HL-60 (cell line): Measurements from ENCODE around the gene NCR2.

Experiments
- DNase-seq, 2 experiments: peaks; one replicate each; pipeline ENCODE4 v3.0.0-alpha.2; 2010 to 2020; ENCODE audit warnings: low read depth in 1 of 2, low spot score in 1 of 2
- H3K27ac ChIP-seq: fragments of 250-450 bp; sonication (Bioruptor Pico); replicated peaks from 2 replicates; pipeline ENCODE4 v1.5.1; 2020; ENCODE audit warnings: mild to moderate bottlenecking, moderate library complexity
- H3K27me3 ChIP-seq: fragments of 250-450 bp; sonication (Bioruptor Pico); 2 replicates; pipeline ENCODE4 v1.5.1; 2021; ENCODE audit warnings: mild to moderate bottlenecking, moderate library complexity; ENCODE audit not compliant: insufficient read depth, poor library complexity, severe bottlenecking
- H3K4me3 ChIP-seq: replicated peaks from 2 replicates; pipeline ENCODE4 v1.5.1; 2011; ENCODE audit warnings: mild to moderate bottlenecking, control low read depth, low read length; ENCODE audit not compliant: insufficient read depth
- GABPA ChIP-seq: IDR thresholded peaks from 2 replicates; pipeline ENCODE4 v1.6.1; 2012; ENCODE audit warnings: low read depth
- POLR2AphosphoS5 ChIP-seq: IDR thresholded peaks from 2 replicates; pipeline ENCODE4 v1.6.1; 2012; ENCODE audit warnings: low read depth
- REST ChIP-seq: IDR thresholded peaks from 2 replicates; pipeline ENCODE4 v1.6.1; 2012; ENCODE audit warnings: low read depth; ENCODE audit not compliant: insufficient replicate concordance
- SPI1 ChIP-seq: IDR thresholded peaks from 2 replicates; pipeline ENCODE4 v1.6.1; 2012; ENCODE audit warnings: low read depth, mild to moderate bottlenecking, borderline replicate concordance
- TF ChIP-seq, protein P1 (sequence below): IDR thresholded peaks from one replicate; pipeline ENCODE4 v1.5.1; 2011; ENCODE audit warnings: low read length, control low read depth, inconsistent platforms; ENCODE audit not compliant: insufficient read depth

The NCR2 gene

GRCh38 chr6:41288754-41289129 lies 46.7 kb upstream of the NCR2 start:
- H3K27ac ChIP-seq = no peak overlapping the region
- no peak overlapping the region for H3K4me3 ChIP-seq
- TF ChIP-seq POLR2AphosphoS5 (no peak), SPI1 (no peak), GABPA (no peak), REST (no peak)
- TF ChIP-seq, protein P1, sequence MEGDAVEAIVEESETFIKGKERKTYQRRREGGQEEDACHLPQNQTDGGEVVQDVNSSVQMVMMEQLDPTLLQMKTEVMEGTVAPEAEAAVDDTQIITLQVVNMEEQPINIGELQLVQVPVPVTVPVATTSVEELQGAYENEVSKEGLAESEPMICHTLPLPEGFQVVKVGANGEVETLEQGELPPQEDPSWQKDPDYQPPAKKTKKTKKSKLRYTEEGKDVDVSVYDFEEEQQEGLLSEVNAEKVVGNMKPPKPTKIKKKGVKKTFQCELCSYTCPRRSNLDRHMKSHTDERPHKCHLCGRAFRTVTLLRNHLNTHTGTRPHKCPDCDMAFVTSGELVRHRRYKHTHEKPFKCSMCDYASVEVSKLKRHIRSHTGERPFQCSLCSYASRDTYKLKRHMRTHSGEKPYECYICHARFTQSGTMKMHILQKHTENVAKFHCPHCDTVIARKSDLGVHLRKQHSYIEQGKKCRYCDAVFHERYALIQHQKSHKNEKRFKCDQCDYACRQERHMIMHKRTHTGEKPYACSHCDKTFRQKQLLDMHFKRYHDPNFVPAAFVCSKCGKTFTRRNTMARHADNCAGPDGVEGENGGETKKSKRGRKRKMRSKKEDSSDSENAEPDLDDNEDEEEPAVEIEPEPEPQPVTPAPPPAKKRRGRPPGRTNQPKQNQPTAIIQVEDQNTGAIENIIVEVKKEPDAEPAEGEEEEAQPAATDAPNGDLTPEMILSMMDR = no peak
- H3K27me3 ChIP-seq = no peaks in the 10 kb centered on the region
- DNase-seq = no peak

DNA sequence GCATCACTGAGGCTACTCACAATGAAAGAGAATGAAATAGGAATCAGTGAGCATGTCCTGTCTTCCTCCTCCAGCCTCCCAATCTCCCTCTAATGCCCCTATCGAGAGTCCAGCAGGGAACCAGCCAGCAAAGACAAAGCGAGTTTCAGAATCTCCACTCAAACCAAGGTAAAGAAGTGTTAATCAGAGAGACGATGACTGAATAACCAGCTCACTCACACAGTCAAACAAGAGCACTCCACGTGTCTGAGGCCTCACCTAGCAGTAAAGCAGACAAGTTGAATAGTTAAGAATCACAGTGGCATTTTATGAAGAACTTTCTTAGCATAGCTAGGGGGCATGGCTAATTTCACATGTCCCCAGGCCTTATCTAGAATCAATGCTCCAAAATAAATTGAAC lies 45.6 kb upstream of the NCR2 start:
- DNase-seq = no peak
- H3K27ac ChIP-seq = no peak overlapping the region
- no peaks in the 10 kb centered on the region for H3K27me3 ChIP-seq
- no peak overlapping the region for H3K4me3 ChIP-seq
- no peak for TF ChIP-seq POLR2AphosphoS5
- TF ChIP-seq, protein P1 = no peak
- no peak for TF ChIP-seq REST
- no peak for TF ChIP-seq GABPA
- TF ChIP-seq SPI1 = no peak

DNA sequence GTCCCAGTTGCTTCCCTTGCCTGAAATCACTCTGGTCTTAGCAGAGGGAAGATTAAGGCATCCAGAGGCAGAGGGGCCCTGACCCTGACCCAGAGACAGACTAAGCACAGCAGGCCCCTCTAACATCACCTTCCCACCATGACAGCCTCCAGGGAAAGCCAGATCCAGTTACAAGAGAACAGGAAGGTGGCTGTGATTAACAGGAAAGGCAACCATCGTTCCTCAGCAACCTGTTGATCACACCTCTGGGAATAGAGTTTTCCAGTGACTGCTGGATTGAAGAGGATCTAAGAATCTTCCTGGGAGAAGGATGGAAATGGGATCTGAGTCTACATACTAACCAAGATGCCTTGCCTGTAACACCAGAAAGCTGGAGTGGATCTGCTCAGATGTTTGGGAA lies 43.7 kb upstream of the NCR2 start:
- TF ChIP-seq REST (no peak), POLR2AphosphoS5 (no peak), GABPA (no peak), SPI1 (no peak)
- TF ChIP-seq, protein P1 = no peak
- no peak for DNase-seq
- Histone ChIP-seq H3K27ac (no peak overlapping the region), H3K27me3 (no peaks in the 10 kb centered on the region), H3K4me3 (no peak overlapping the region)
